NCI-H146 treated with DMSO at 0.1 percent for 48 hours (cell line): ENCODE data around the gene KLHL28.

Experiments used
- DNase-seq: peaks from one replicate; lab custom pipeline; 2025; ENCODE audit not compliant: unreplicated experiment; lab: John Stamatoyannopoulos, UW

Gene KLHL28

GRCh38 chr14:44961151-44961553 lies 595 bp downstream of the KLHL28 start:
- no peak for DNase-seq

GRCh38 chr14:44960646-44961045 lies 1.1 kb downstream of the KLHL28 start:
- DNase-seq: no peak

GRCh38 chr14:44960146-44960545 lies 1.6 kb downstream of the KLHL28 start:
- DNase-seq: no peak

GRCh38 chr14:44959538-44959937 lies 2.2 kb downstream of the KLHL28 start:
- DNase-seq: no peak

GRCh38 chr14:44956866-44957265 lies 4.9 kb downstream of the KLHL28 start:
- no peak for DNase-seq

- DNase-seq: no peak
These were observed 6.2 kb downstream of the KLHL28 start for GRCh38 chr14:44955528-44955927.

GRCh38 chr14:44954750-44955149 lies 7.0 kb downstream of the KLHL28 start:
- DNase-seq: no peak

GRCh38 chr14:44952391-44953110 lies 9.2 kb downstream of the KLHL28 start:
- no peak for DNase-seq

GRCh38 chr14:44951051-44951450 lies 10.7 kb downstream of the KLHL28 start:
- no peak for DNase-seq

- no peak for DNase-seq
These were observed 16.5 kb downstream of the KLHL28 start for GRCh38 chr14:44945264-44945663.

- DNase-seq: no peak
These were observed 17.6 kb downstream of the KLHL28 start for GRCh38 chr14:44944107-44944506.

- DNase-seq: no peak
These were observed 19.3 kb downstream of the KLHL28 start for GRCh38 chr14:44942436-44942835.

GRCh38 chr14:44941591-44941990 lies 20.2 kb downstream of the KLHL28 start:
- DNase-seq: no peak

- no peak for DNase-seq
These were observed 20.8 kb downstream of the KLHL28 start for GRCh38 chr14:44940944-44941343.

- no peak for DNase-seq
These were observed 21.5 kb downstream of the KLHL28 start for GRCh38 chr14:44940211-44940610.

- DNase-seq: no peak
These were observed 24.2 kb downstream of the KLHL28 start for GRCh38 chr14:44937547-44937946.

GRCh38 chr14:44935155-44935554 lies 26.6 kb downstream of the KLHL28 start:
- no peak for DNase-seq

- DNase-seq: no peak
These were observed 33.0 kb downstream of the KLHL28 start for GRCh38 chr14:44928793-44929192.

GRCh38 chr14:44914849-44915248 lies 46.9 kb downstream of the KLHL28 start:
- no peak for DNase-seq

- DNase-seq: no peak
These were observed 49.5 kb downstream of the KLHL28 start for GRCh38 chr14:44912041-44912869.

- no peak for DNase-seq
These were observed 50.9 kb downstream of the KLHL28 start for GRCh38 chr14:44910821-44911220.

GRCh38 chr14:44901696-44902095 lies 60.1 kb downstream of the KLHL28 start:
- DNase-seq: no peak
